ENCODE measurements around the gene ADAMTS3.
"Not testable (repeated sequence)": the region's sequence is repeated elsewhere in the genome, so short reads cannot be mapped to it uniquely, and the experiment has no call there.

ADAMTS3 gene

DNA sequence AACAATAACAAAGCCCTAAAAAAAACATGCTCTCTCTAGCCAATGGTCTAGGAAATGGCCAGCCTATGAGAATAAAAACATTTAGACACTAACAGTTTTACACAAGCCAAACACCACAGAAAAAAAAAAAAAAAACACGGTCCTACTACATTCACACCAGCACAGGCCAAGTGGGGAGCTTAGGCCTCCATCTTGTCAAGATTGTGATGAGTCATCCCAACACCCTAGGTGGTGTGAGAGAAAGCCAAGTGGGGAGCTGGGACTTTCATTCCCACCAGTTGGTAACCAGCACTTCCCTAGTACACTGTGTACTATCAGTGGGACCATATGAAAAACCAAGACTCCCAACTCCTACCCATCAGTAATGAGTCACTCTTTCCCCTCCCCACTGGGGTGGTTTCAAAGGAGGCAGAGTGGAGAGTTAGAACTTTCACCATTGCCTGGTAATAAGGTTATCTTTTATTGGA, 95.6 kb downstream of the ADAMTS3 start:
- DNase-seq (ENCODE audit: low read depth in 1 of 2, low spot score in 1 of 2), result no peak

- no peak for DNase-seq (ENCODE audit: low read depth in 1 of 2, low spot score in 1 of 2)
These were observed 97.2 kb downstream of the ADAMTS3 start for GRCh38 chr4:72471816-72472215.

- DNase-seq (ENCODE audit: low read depth in 1 of 2, low spot score in 1 of 2), result no peak
These were observed 100.0 kb downstream of the ADAMTS3 start for GRCh38 chr4:72468904-72469502.

GRCh38 chr4:72467633-72468032, 101.4 kb downstream of the ADAMTS3 start:
- no peak for DNase-seq (ENCODE audit: low read depth in 1 of 2, low spot score in 1 of 2)

GRCh38 chr4:72463724-72464123, 105.3 kb downstream of the ADAMTS3 start:
- DNase-seq (ENCODE audit: low read depth in 1 of 2, low spot score in 1 of 2), result no peak

DNA sequence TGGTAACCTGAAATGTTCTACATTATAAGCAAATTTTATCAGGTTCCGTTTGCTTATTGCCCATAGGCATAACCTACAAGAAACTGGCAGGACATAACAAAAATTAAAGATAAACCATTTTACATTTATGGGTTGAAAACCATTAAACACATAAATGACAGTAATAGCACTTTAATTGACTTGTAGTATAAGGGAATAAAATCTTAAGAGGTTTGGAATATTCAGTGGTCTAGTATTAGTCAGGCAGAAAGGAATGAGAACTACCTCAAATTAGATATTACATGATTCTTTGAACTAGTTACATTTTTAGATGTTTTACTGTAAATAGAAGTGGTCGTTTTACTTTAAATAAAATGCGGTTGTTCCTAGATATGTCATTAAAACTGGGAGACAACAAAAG, 111.9 kb downstream of the ADAMTS3 start:
- no peak for DNase-seq (ENCODE audit: low read depth in 1 of 2, low spot score in 1 of 2)

GRCh38 chr4:72451349-72451748, 117.7 kb downstream of the ADAMTS3 start:
- no peak for DNase-seq (ENCODE audit: low read depth in 1 of 2, low spot score in 1 of 2)

GRCh38 chr4:72449705-72450104, 119.3 kb downstream of the ADAMTS3 start:
- DNase-seq (ENCODE audit: low read depth in 1 of 2, low spot score in 1 of 2), result no peak

DNA sequence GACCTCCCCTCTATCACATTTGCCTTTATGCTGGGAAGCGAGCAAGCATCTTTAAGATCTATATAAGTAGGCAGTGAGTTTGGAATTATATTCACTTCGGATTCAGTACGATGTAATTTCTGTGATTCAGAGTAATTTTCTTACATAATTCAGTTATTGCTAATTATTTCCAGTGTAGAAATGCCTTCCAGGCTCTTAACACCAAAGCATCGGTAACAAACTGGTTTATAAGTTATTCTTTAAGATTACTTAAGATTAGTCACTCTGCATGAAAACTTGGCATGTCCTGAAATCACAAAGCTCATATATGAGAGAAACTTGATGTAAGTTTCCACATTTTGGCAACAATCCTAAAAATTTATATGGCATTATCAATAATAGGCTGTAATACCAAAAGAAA, 120.8 kb downstream of the ADAMTS3 start:
- DNase-seq (ENCODE audit: low read depth in 1 of 2, low spot score in 1 of 2), result no peak

DNA sequence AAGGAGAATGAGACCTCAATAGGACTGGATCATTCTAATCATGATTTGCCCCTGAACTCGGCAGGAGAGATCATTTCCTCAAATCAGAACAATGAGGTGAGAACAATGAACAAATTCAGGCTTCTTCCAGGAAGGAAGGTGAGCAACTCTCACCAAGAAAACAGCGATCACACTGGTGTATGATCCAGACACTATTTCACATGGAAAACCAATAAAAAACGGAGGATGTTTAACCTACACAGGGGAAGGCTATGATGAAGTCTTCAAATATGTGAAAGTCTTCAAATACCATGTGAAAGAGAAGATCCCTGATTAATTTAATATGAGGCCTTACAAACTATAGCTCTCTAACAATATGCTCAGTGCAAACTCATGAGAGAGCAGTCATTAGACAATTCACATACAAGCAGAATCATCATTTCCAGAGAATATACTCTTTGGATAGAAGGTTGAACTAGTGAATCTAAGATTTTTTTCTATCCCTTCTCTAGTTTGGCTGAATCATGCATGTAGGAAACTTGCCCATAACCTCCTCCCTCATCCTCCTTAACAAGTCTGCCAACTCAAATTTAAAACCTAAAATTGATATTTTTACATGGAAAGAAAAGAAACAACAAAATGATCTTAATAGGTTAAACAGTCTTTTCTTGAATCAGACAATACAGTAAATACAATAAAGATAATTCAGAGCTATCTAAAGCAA, 122.5 kb downstream of the ADAMTS3 start:
- no peak for DNase-seq (ENCODE audit: low read depth in 1 of 2, low spot score in 1 of 2)

DNA sequence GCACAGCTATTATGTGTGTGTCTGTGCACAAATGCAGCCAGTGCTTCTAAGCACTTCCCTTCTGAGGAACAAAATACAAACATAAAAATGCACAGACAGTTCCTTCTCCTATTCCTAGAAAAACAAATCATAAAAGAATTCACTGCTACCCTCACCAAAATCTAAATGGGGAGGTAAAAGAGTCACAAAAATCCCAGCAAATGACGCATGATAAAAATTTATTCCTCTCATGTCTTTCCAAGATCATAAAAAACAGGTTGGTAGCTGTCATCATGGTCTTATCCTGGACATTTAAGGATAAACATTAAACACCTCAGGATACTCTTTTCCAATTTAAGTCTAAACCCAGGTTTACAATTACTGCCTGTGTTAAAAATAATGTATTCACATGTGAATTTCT, 124.9 kb downstream of the ADAMTS3 start:
- DNase-seq (ENCODE audit: low read depth in 1 of 2, low spot score in 1 of 2), result no peak

DNA sequence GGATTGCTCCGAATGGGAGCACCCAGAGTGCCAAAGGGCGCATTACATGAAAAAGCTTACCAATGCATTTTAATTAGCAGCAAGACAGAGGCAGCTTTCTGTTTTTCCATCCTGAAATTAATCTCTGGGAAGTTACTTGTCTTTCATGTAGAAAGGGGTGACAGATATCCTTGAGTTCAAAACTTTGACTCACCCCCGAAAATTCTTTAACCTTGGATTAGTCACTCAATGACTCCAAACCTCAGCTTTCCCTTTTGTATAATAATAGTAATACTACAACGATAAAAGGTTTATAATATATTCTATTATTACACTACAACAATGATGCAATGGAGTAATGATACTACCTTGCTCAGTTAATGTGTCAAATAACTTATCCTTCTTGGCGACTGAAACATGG, 126.3 kb downstream of the ADAMTS3 start:
- no peak for DNase-seq (ENCODE audit: low read depth in 1 of 2, low spot score in 1 of 2)

DNA sequence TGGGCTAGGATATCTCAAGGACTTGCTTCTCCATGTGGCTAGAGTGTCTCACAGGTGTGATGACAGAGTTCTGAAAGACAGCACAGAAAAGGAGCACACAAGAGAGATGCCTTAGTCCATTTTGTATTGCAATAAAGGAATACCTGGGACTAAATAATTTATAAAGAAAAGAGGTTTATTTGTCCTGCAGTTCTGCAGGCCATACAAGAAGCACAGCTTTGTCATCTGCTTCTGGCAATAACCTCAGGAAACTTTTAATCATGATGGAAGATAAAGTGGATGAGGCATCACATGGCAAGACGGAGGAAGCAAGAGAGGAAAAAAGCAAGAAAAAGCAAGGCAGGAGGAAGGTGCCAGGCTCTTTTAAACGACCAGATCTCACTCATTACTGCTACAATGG, 126.9 kb downstream of the ADAMTS3 start:
- DNase-seq (ENCODE audit: low read depth in 1 of 2, low spot score in 1 of 2), result no peak

- no peak for DNase-seq (ENCODE audit: low read depth in 1 of 2, low spot score in 1 of 2)
These were observed 128.6 kb downstream of the ADAMTS3 start for GRCh38 chr4:72440386-72440785.

GRCh38 chr4:72432975-72433374, 136.0 kb downstream of the ADAMTS3 start:
- DNase-seq (ENCODE audit: low read depth in 1 of 2, low spot score in 1 of 2), result no peak

GRCh38 chr4:72432282-72432681, 136.7 kb downstream of the ADAMTS3 start:
- no peak for DNase-seq (ENCODE audit: low read depth in 1 of 2, low spot score in 1 of 2)

- no peak for DNase-seq (ENCODE audit: low read depth in 1 of 2, low spot score in 1 of 2)
These were observed 138.0 kb downstream of the ADAMTS3 start for GRCh38 chr4:72430988-72431387.

- no peak for DNase-seq (ENCODE audit: low read depth in 1 of 2, low spot score in 1 of 2)
These were observed 139.0 kb downstream of the ADAMTS3 start for GRCh38 chr4:72430050-72430449.

DNA sequence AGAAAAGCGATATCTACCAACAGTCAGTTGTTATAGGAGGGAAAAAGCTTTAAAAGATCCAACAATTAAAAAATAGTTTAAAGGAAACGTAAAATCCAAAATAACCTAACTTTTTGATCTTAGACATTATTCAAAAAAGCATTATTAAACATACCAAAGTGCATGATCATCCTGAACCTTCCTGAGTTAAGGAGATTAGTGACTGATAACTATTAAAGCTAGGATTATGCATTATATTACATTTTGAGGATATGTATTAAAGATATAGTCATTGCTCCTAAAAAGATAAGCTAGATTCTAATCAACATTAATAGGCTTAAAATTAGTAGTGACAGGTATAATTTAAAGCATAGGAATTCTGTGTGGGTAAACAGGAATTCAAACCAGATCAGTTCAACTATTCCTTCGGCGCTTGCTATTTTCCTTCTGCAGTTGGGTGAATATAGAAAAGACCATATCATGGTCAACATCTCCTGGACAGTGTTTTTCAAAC, 139.6 kb downstream of the ADAMTS3 start:
- DNase-seq (ENCODE audit: low read depth in 1 of 2, low spot score in 1 of 2), result no peak

DNA sequence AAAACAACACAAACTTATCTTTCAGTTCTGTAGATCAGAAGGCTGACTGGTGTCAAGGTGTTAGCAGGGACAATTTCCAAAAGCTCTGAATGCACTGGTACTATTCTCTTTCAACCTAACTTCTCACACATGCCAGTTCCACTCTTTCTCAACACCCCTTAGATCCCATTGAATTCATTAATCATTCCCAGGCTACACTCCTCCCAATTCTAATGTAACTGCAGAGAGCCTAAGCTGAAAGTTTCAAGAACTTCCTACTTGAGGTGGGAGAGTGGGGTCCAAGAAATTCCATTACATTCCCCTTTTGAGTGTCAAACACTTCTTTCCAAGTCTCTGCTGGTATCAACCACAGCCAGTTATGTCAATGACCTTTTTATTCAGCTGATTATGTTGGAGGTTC, 142.0 kb downstream of the ADAMTS3 start:
- DNase-seq (ENCODE audit: low read depth in 1 of 2, low spot score in 1 of 2), result no peak

GRCh38 chr4:72425908-72426307, 143.1 kb downstream of the ADAMTS3 start:
- not testable (repeated sequence) for DNase-seq (ENCODE audit: low read depth in 1 of 2, low spot score in 1 of 2)

- no peak for DNase-seq (ENCODE audit: low read depth in 1 of 2, low spot score in 1 of 2)
These were observed 145.0 kb downstream of the ADAMTS3 start for GRCh38 chr4:72424006-72424405.

GRCh38 chr4:72422416-72422815, 146.6 kb downstream of the ADAMTS3 start:
- DNase-seq (ENCODE audit: low read depth in 1 of 2, low spot score in 1 of 2), result no peak

All from activated CD4-positive, alpha-beta T cell treated with anti-CD3 and anti-CD28 coated beads, Interleukin-2, amount 50 U/mL, for 24 hours (primary cell).